Kidney glomerular epithelial cell (primary cell): ENCODE results near the gene CRB1.
"Not testable (repeated sequence)": the region's sequence is repeated elsewhere in the genome, so short reads cannot be mapped to it uniquely, and the experiment has no call there.

ENCODE experiments used
- DNase-seq: peaks from one replicate; lab custom pipeline; 2025; lab: John Stamatoyannopoulos, UW

CRB1 gene

DNA sequence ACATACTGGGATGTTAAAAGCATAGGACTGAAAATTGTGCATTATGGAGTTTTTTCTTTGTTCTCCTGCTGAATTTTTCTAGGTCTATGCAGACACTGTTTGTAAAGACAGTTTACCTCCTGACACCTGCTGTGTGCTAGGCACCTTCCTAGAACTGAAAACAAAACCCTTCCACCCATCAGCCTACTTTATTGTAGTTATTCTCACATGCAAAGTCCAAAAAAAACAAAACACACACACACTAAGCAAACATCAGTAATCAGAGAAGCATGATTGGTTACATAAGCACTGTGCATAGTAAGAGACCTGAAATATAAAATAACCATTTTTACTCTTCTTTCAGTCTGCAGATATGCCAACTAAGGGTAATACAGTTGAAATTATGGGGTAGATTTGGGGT is 195.1 kb downstream of the CRB1 start:
- DNase-seq: no peak

DNA sequence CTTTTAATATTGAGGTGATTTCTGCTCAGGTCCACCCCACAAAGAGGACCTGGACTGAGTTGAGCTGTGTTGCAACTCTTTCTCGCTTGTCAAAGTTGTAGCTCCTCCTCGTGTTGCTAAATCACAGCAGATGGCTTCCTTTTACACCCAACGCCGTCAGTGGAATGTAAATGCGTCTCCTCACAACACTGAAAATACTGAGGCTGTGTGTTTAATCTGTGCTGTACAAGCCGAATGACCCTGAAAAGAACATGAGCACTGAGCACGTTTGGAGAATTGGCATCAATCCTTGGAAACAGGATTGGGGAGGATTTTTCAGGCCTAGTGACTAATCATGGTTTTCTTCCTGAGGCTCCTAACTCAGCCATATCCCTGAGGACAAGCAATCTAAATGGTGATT is 196.0 kb downstream of the CRB1 start:
- no peak for DNase-seq

GRCh38 chr1:197465528-197466327 is 197.7 kb downstream of the CRB1 start:
- DNase-seq: no peak

GRCh38 chr1:197466813-197467212 is 198.8 kb downstream of the CRB1 start:
- no peak for DNase-seq

GRCh38 chr1:197467881-197468280 is 199.8 kb downstream of the CRB1 start:
- DNase-seq: no peak

GRCh38 chr1:197468543-197469175 is 200.6 kb downstream of the CRB1 start:
- DNase-seq: no peak

DNA sequence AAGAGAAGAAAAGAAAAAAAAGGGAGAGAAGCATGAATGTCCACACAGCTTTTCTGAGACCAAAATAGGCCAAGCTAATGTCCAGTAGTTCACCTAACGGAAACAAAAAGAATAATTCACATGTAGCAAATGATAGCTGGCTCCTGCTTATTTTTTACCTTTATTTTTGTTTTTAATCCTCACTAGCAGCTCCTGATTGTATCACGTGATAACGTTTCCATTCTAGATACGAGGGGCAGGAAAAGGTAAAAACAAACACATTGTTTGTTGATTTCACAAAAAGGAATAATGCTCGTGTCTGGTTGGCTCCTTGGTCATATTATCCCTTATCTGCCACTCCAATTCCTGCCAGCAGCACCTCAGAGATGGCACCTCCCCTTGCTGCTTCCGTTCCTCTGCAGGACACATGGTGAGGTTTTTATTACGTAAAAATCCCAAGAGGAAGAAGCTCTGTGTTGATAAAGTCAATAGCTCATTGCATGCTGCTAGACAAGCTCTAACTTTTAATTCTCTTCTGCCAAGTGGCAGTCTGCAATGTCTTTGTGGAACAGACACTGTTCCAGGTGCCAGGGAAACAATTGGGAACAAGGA is 201.7 kb downstream of the CRB1 start:
- no peak for DNase-seq

DNA sequence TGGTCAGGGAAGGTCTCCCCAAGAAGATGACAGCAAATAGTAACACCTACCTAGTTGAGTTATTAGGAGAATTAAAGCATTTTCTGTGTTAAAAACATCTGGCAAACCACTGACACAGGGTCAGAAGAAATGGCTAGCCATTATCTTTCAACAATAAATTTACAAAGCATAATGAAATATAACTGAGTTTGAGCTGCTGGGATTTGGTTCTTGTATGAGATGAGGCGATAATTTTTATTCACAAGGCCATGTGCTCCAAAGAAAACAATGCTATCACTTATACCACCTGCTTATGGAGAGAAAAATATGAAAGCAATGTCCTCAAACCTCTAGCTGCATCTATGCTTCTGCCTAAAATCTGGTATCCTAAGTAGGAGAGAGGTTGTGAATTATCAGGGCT is 202.3 kb downstream of the CRB1 start:
- DNase-seq: no peak

DNA sequence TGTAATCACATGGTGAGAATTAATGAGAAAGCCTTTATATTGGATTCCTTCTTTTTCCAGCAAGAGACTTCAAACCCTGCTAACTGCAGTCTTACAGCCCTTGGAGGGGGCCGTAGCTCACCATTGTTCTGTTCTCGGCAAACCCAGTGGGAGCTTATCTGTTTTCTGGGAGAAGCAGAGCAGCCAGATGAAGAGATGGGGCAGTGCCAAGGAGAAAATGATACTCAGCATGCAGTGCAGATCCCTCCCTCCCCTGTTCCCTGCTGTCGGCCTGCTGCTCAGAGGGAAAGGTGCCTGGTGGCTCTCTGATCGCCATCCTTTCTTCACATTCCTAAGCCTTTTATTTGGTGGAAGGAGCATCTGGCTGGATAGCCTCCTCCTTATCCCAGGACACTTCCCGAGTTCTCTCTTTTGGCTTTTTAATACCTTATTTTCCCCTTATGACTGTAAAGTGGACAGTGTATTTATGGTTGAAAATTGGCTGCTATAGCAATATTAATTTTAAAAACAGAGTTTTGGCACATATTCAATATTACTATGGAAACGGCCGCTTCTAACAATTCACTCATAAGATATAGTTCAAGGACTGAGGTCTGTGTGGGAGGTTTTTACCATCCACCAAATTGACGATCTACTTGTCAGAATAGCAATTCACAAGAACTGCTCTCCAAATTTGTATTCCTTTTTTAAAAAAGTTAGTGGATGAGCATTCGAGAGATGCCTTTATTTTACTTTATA is 203.4 kb downstream of the CRB1 start:
- no peak for DNase-seq

- no peak for DNase-seq
Measured at GRCh38 chr1:197472141-197472540, 204.1 kb downstream of the CRB1 start.

DNA sequence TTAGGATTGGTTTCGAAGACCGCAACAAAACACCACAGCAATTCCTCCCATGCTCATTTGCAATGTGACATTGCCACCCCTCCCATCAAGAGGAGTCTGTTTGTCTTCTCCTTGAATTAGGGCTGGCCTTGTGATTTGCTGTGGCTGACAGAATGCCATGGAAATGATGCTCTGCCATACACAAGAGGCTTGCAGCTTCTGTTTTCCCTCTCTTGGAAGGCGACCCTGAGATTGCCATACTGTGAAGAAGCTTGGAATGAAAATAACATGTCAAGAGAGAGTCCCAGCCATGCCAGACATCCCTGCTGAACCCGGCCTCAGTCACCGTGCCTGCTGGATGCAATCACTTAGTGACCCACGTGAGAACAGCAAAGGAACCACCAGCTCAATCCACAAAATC is 212.4 kb downstream of the CRB1 start:
- DNase-seq: no peak

- DNase-seq: no peak
Measured at GRCh38 chr1:197481101-197481500, 213.0 kb downstream of the CRB1 start.

- DNase-seq: no peak
Measured at GRCh38 chr1:197485790-197486189, 217.7 kb downstream of the CRB1 start.

GRCh38 chr1:197486946-197487345 is 218.9 kb downstream of the CRB1 start:
- no peak for DNase-seq

- not testable (repeated sequence) for DNase-seq
Measured at GRCh38 chr1:197491505-197491904, 223.5 kb downstream of the CRB1 start.

- DNase-seq: no peak
Measured at GRCh38 chr1:197496722-197497121, 228.7 kb downstream of the CRB1 start.

DNA sequence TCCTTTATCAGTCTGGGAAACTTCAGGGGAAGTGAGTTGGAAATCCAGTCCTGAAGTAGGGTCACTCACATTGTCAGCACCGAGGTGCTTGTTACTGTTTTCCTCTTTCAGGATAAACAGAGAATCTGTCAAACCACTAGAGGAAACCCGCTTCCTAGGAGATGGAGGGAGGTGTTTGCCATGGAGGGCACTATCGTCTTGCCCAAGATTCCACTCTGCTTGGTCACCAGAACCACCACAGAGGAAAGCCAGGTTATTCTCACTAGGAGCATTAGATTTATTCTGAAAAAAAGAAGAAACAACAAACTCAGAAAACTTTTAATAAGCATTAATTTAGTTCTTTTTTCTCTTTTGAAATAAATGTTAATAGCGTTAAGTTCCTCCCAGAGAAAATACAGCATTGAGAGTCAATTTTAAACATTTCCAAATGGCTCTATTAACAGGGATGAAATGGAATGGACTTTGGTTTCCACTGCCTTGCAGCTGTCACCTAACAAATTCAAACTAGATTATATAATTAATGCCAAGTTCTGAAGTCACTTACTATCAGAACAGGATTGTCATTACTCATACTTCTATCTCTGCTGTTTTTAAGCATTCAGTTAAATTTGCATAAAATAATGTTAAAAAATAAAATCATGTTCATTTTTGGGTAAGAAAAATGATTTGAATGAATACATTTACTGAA is 242.8 kb downstream of the CRB1 start:
- no peak for DNase-seq

DNA sequence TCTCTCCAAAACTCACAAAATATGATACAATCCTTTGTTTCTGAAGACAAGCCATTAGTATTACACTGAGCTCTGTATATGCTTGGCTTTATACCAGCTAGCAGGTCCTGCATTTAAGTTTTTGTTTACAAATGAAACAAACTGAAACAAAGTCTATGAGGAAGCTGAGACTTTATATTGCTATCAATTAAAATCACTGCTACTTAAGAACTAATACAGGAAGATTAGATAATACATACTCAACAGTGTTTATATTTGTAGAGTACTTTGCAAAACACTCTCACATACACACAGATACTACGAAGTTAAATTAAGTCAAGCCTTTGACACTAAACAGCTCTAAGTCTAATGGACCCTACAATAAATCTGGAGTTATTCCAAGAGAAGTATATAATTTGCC is 247.4 kb downstream of the CRB1 start:
- no peak for DNase-seq

DNA sequence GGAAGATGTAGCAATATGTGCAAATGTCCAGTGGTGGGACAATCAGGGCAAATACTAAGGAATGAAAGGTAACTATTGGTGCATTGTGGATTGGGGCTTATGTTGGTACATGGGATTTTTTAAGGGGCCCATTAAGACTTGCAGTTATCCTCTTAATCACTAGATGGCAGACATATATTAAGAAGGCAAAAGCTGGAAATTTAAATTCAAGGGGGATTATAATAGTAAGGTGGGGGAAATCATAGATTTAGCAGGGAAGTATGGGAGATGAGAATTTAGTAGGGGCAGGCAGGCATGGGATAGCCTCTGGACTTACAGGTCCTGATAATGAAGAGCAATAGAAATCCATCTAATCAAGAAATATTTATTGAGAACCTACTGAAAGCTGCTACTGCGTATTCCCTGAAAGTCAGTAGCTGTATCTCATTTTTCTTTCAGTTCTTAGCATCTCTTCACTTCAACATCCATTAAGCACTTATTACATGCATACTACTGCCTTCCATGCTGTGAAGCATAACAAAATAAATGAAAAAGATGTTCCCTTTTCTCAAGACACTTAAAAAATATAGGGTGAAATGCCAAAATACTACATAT is 251.8 kb downstream of the CRB1 start:
- DNase-seq: peak; percentile 2

DNA sequence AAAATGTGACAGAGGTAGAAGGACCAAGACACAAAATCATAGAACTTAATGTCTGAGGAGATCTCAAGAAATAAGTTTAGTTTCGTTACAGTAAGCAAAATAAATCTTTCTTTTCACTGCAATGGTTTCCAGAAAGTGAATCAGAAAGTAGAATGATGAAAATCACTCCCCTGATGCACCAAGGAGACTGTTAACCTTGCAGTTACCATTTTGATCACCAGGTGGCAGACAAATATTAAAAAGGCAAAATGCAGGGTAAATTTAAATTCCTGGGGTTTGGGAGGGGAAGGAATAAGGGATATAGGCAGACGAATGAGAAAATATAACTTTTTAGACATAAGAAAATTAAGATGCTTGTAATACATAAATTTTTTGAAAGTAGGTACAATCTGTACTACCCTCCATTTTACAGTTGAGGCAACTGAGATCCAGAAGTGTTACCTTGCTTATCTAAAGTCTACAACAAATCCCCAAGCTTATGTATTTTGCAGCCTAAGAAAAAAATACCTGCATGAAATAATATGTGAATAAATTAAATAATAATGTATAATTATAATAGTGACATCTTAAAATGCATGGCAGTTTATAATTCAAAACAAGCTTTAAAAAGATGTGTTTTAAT is 253.2 kb downstream of the CRB1 start:
- DNase-seq: peak; percentile 27

- DNase-seq: peak; percentile 7
Measured at GRCh38 chr1:197526736-197527371, 258.8 kb downstream of the CRB1 start.
